ENCODE measurements around the gene PIP5K1B.

Gene PIP5K1B

GRCh38 chr9:68760674-68761333 lies 55.8 kb downstream of the PIP5K1B start:
- H3K27me3 Mint-ChIP-seq = peaks cover 10% of the 10 kb centered on the region
- H3K4me1 Mint-ChIP-seq (ENCODE audit: low read depth) = no peaks in the 10 kb centered on the region
- no peak overlapping the region for H3K4me3 Mint-ChIP-seq
- H3K27ac Mint-ChIP-seq = no peak overlapping the region
- H3K9me3 Mint-ChIP-seq (ENCODE audit: low read depth) = peaks cover 12% of the 10 kb centered on the region
- H3K36me3 Mint-ChIP-seq = peaks cover 7% of the 10 kb centered on the region

DNA sequence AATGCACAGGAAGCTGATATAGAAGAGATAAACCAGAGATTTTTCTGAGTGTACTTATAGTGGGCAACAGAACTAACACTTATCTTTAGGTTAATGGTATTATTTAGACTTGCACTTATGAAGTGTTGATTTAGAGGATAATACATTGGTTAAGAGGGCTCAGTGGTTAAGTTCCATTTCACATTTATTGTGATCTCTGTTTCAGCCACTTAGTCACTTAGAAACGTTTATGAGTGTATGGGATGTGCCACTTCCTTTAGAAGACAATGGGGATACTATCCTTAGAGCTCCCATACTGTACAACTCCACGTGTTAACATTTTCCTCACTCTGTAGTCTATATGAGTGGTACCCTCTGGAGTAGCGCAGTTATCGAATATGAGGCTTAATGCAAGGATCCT lies 57.5 kb downstream of the PIP5K1B start:
- Mint-ChIP-seq H3K4me1 (ENCODE audit: low read depth) (no peaks in the 10 kb centered on the region), H3K27me3 (peaks cover 10% of the 10 kb centered on the region), H3K4me3 (no peak overlapping the region), H3K36me3 (peaks cover 7% of the 10 kb centered on the region), H3K27ac (no peak overlapping the region), H3K9me3 (ENCODE audit: low read depth) (peaks cover 12% of the 10 kb centered on the region)

DNA sequence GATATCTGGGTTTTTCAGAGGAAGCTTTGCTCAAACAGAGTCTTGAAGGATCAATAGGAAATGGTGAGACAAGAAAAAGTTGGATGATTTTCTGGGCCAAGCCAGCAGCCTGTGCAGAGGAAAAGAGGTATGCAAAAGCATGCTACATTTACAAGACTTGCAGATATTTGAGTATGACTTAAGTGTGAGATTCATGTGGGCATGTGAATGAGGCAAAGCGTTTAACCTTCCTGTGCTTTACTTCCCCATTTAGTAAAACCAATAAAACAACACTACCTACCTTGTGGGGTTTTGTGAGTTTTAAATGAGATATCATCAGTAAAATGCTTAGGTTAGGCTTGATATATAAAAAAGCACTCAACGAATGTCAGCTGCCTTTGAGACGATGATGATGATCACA lies 58.1 kb downstream of the PIP5K1B start:
- Mint-ChIP-seq H3K27me3 (peaks cover 10% of the 10 kb centered on the region), H3K9me3 (ENCODE audit: low read depth) (peaks cover 12% of the 10 kb centered on the region), H3K4me1 (ENCODE audit: low read depth) (no peaks in the 10 kb centered on the region), H3K27ac (no peak overlapping the region), H3K36me3 (peaks cover 6% of the 10 kb centered on the region), H3K4me3 (no peak overlapping the region)

GRCh38 chr9:68768619-68769018 lies 63.6 kb downstream of the PIP5K1B start:
- no peak overlapping the region for H3K4me3 Mint-ChIP-seq
- no peak overlapping the region for H3K27ac Mint-ChIP-seq
- H3K9me3 Mint-ChIP-seq (ENCODE audit: low read depth) = no peaks in the 10 kb centered on the region
- H3K27me3 Mint-ChIP-seq = peaks cover 9% of the 10 kb centered on the region
- no peaks in the 10 kb centered on the region for H3K4me1 Mint-ChIP-seq (ENCODE audit: low read depth)
- no peaks in the 10 kb centered on the region for H3K36me3 Mint-ChIP-seq

DNA sequence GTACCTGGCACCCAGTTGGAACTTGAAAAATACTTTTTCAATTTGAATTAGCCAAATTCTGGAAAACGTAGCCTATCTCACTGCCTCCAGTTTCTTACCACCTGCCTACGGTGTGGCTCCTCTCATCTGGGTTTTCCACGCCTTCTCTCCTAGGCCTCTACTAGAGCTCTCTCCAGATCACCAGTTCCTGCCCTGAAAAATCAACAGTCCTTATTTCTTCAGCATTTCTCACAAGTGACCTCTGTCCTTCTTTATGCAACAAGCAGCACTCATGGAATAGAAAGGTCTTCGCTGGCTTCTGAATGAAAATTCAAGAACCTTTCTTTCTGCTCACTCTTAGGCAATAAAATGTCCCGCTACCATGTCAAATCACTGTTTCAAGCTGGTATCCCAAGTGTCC lies 64.8 kb downstream of the PIP5K1B start:
- Mint-ChIP-seq H3K27ac (no peak overlapping the region), H3K27me3 (peaks cover 9% of the 10 kb centered on the region), H3K36me3 (no peaks in the 10 kb centered on the region)

DNA sequence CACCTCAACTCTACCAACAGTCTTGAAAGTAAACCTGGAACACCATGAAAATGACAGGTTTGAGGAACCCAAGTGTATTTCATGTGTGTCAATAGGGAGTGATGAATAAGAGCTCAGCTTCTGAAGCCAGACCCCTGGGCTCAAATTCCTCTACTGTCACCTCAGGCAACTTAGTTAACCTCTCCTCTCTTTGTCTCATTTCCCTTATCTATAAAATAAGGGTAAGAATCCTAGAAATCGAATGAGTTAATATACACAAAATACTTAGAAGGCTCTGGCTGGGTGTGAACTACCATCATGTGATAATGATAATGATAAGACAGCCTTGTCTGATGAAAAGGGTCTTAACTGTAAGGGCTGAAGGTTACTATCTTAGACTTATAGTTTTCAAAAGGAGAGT lies 66.3 kb downstream of the PIP5K1B start:
- Mint-ChIP-seq H3K27ac (no peak overlapping the region), H3K36me3 (no peaks in the 10 kb centered on the region), H3K27me3 (peaks cover 11% of the 10 kb centered on the region), H3K4me1 (ENCODE audit: low read depth) (no peaks in the 10 kb centered on the region), H3K4me3 (no peak overlapping the region), H3K9me3 (ENCODE audit: low read depth) (no peaks in the 10 kb centered on the region)

More for the DNA sequence above, 64.8 kb downstream of the PIP5K1B start:
- H3K4me1 Mint-ChIP-seq (ENCODE audit: low read depth) = no peaks in the 10 kb centered on the region
- H3K4me3 Mint-ChIP-seq = no peak overlapping the region
- no peaks in the 10 kb centered on the region for H3K9me3 Mint-ChIP-seq (ENCODE audit: low read depth)

DNA sequence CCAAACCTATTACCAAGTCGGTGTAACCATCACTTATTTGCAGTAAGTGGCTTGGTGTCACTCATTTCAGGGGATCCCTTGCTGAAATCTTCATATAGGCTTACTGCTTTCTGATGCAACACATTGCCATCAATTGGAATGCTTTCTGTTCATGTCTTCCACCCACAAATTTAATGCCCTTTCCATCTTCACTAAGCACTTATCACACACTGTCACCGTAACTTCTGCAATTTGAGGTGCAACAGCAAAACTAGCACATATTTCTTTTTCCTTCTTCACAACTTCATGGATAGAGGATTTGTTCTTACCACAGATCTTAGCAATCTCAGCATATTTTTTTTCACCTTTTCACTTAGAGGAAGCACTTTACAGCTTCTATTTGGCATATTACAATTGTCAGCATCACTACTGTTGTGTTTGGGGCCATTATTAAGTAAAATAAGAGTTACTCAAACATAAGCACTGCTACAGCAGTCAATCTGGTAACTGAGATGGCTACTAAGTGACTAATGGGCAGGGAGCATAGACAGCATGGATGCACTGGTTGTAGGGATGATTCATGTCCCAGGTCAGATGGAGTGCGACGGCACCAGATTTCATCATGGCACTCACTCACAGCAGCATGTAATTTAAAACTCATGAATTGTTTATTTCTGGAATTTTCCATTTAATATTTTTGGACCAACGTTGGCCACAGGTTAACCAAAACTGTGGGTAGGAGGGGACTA lies 70.1 kb downstream of the PIP5K1B start:
- no peaks in the 10 kb centered on the region for H3K36me3 Mint-ChIP-seq
- no peaks in the 10 kb centered on the region for H3K4me1 Mint-ChIP-seq (ENCODE audit: low read depth)
- H3K27me3 Mint-ChIP-seq = peaks cover 5% of the 10 kb centered on the region
- H3K27ac Mint-ChIP-seq = no peak overlapping the region
- no peak overlapping the region for H3K4me3 Mint-ChIP-seq
- no peaks in the 10 kb centered on the region for H3K9me3 Mint-ChIP-seq (ENCODE audit: low read depth)

DNA sequence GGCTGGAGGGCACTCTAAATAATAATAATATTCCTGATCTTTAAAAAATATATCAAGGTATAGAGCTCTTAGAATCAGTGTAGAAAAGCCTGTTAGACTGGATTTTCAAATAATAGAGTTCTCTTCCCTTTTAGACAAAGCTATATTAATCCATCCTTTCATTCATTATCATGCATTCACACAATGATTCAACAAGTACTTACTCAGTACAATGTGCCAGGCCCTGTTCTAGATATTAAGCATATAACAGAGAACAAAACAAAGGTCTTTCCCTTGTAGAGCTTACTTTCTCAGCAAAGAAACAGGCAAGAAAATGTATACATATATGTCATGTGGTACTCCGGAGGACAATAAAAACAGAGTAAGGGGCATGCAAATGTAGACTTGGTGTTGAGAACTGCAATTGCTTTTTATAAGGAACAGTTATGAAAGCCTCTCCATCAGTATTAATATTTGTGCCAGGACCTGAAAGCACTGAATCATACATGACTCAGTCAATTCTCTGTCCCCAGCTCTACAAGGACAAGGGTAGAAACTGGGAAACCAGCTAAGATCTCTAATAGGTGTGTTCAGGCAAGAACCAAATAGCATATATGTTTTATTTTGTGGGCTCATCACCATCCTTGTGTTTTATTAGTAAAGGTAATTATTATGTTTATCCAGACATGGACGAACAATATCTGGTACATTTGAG lies 72.2 kb downstream of the PIP5K1B start:
- Mint-ChIP-seq H3K27me3 (peaks cover 2% of the 10 kb centered on the region), H3K36me3 (no peaks in the 10 kb centered on the region), H3K27ac (no peak overlapping the region), H3K9me3 (ENCODE audit: low read depth) (no peaks in the 10 kb centered on the region), H3K4me1 (ENCODE audit: low read depth) (peaks cover 7% of the 10 kb centered on the region), H3K4me3 (no peak overlapping the region)

- Mint-ChIP-seq H3K9me3 (ENCODE audit: low read depth) (no peaks in the 10 kb centered on the region), H3K36me3 (no peaks in the 10 kb centered on the region), H3K4me3 (no peak overlapping the region), H3K27ac (no peak overlapping the region), H3K4me1 (ENCODE audit: low read depth) (peaks cover 7% of the 10 kb centered on the region), H3K27me3 (peaks cover 2% of the 10 kb centered on the region)
Observed at GRCh38 chr9:68778635-68779034, 73.6 kb downstream of the PIP5K1B start.

DNA sequence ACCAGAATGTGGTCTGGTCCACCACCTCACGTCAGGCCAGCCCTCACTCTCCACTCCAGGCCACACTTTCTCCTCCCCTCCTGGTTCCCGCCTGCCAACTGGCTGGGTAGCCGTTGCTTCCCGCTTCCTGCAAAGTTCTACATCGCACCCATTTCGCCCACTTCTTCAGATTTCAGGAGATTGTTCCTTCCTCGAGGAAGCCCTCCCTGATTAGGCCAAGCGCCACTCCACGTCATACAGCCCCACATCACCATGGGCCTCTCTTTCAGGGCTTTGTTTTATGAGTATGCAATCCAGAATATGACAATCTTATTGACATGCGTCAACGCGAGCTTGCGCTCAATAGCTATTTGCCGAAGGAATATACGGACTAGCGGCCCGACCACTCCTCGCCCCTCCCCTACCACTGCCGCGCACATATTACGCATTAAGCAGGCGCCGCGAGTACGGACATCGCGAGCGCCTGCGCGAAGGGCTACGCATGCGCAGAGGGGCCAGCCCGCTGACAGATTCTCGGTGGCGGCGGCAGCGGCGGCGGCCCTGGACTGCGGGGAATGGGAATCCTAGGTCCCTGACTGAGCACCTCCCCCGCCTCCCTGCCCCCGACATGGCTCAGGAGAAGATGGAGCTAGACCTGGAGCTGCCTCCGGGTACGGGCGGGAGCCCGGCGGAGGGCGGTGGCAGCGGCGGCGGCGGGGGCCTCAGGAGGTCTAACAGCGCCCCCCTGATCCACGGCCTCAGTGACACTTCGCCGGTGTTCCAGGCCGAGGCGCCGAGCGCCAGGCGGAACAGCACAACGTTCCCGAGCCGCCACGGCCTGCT lies 74.7 kb downstream of the PIP5K1B start:
- no peaks in the 10 kb centered on the region for H3K36me3 Mint-ChIP-seq
- H3K9me3 Mint-ChIP-seq (ENCODE audit: low read depth) = no peaks in the 10 kb centered on the region
- no peak overlapping the region for H3K27ac Mint-ChIP-seq

DNA sequence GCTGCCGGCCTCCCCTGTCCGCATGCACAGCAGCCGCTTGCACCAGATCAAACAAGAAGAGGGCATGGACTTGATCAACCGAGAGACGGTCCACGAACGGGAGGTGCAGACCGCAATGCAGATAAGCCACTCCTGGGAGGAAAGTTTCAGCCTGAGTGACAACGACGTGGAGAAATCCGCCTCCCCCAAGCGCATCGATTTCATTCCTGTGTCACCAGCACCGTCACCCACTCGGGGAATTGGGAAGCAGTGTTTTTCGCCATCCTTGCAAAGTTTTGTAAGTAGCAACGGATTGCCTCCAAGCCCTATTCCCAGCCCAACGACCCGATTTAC lies 75.3 kb downstream of the PIP5K1B start:
- Mint-ChIP-seq H3K9me3 (ENCODE audit: low read depth) (no peaks in the 10 kb centered on the region), H3K27me3 (no peaks in the 10 kb centered on the region), H3K4me1 (ENCODE audit: low read depth) (peaks cover 7% of the 10 kb centered on the region), H3K36me3 (no peaks in the 10 kb centered on the region), H3K27ac (no peak overlapping the region), H3K4me3 (no peak overlapping the region)

More for the DNA sequence above, 74.7 kb downstream of the PIP5K1B start:
- no peak overlapping the region for H3K4me3 Mint-ChIP-seq
- H3K4me1 Mint-ChIP-seq (ENCODE audit: low read depth) = peaks cover 7% of the 10 kb centered on the region
- peaks cover 2% of the 10 kb centered on the region for H3K27me3 Mint-ChIP-seq

GRCh38 chr9:68780720-68781119 lies 75.7 kb downstream of the PIP5K1B start:
- Mint-ChIP-seq H3K9me3 (ENCODE audit: low read depth) (no peaks in the 10 kb centered on the region), H3K36me3 (no peaks in the 10 kb centered on the region), H3K4me3 (no peak overlapping the region), H3K27me3 (no peaks in the 10 kb centered on the region), H3K4me1 (ENCODE audit: low read depth) (peaks cover 7% of the 10 kb centered on the region), H3K27ac (no peak overlapping the region)

GRCh38 chr9:68781928-68782327 lies 76.9 kb downstream of the PIP5K1B start:
- Mint-ChIP-seq H3K9me3 (ENCODE audit: low read depth) (no peaks in the 10 kb centered on the region), H3K27me3 (no peaks in the 10 kb centered on the region), H3K4me1 (ENCODE audit: low read depth) (peaks cover 7% of the 10 kb centered on the region), H3K4me3 (no peak overlapping the region), H3K36me3 (no peaks in the 10 kb centered on the region), H3K27ac (no peak overlapping the region)

- Mint-ChIP-seq H3K4me1 (ENCODE audit: low read depth) (peaks cover 7% of the 10 kb centered on the region), H3K4me3 (no peak overlapping the region), H3K27ac (no peak overlapping the region), H3K36me3 (peaks cover 3% of the 10 kb centered on the region), H3K9me3 (ENCODE audit: low read depth) (no peaks in the 10 kb centered on the region), H3K27me3 (no peaks in the 10 kb centered on the region)
Observed at GRCh38 chr9:68782546-68782945, 77.5 kb downstream of the PIP5K1B start.

DNA sequence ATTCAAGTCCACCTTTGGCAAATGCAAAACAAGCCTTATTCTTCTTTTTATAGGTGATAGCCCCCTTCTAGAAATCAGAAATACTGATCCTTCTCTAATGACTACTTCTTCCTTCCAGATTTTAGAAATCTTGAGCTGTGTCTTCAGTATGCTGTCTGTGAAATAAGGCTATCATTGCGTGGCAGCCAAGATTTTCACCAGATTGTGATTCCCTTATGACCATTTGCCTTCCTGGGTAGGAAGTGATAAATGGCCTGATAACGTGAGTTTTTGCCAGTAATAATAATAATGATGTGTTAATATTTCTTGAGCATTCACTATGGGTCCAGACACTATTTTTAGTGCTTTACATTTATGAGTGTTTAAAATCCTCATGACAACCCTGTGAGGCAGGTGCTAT lies 80.9 kb downstream of the PIP5K1B start:
- H3K27me3 Mint-ChIP-seq = no peaks in the 10 kb centered on the region
- H3K4me1 Mint-ChIP-seq (ENCODE audit: low read depth) = peaks cover 7% of the 10 kb centered on the region
- H3K4me3 Mint-ChIP-seq = no peak overlapping the region
- H3K36me3 Mint-ChIP-seq = peaks cover 3% of the 10 kb centered on the region
- H3K9me3 Mint-ChIP-seq (ENCODE audit: low read depth) = no peaks in the 10 kb centered on the region
- no peak overlapping the region for H3K27ac Mint-ChIP-seq
